ENCODE results near the gene TUBGCP2.

- TF ChIP-seq CTCF (IDR thresholded peaks at IDR 0.05) (no peak), POLR2A (IDR thresholded peaks at IDR 0.05) (no peak)
Measured at GRCh38 chr10:133332936-133333699, 24.4 kb upstream of the TUBGCP2 start.

Data from heart left ventricle (tissue), 13 donors.